Stimulated activated CD8-positive, alpha-beta memory T cell treated with anti-CD3 and anti-CD28 coated beads, Interleukin-7, amount 100 ng/mL, for 48 hours (primary cell): ENCODE measurements around the gene DPM3.
"Not testable (repeated sequence)": the region's sequence is repeated elsewhere in the genome, so short reads cannot be mapped to it uniquely, and the experiment has no call there.

Source experiments
- DNase-seq, 2 donors: peaks; one replicate each; pipeline ENCODE4 v3.0.0-alpha.2; 2020; ENCODE audit warnings: low read depth in 1 of 2; ENCODE audit errors: extremely low read depth in 1 of 2

Gene DPM3

DNA sequence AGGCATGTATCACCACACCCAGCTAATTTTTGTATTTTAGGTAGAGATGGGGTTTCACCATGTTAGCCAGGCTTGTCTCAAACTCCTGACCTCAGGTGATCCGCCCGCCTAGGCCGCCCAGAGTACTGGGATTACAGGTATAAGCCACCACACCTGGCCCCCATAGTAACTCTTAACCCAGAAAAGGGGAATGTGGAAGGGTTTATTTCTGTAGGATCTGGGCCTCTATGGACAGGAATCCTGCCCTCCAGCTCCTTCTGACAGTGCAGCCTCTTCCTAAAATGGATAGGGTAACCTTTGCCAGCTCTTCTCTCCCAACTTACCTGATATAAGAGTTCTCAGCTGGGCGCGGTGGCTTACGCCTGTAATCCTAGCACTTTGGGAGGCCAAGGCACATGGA lies 22.3 kb upstream of the DPM3 start:
- DNase-seq = not testable (repeated sequence)

DNA sequence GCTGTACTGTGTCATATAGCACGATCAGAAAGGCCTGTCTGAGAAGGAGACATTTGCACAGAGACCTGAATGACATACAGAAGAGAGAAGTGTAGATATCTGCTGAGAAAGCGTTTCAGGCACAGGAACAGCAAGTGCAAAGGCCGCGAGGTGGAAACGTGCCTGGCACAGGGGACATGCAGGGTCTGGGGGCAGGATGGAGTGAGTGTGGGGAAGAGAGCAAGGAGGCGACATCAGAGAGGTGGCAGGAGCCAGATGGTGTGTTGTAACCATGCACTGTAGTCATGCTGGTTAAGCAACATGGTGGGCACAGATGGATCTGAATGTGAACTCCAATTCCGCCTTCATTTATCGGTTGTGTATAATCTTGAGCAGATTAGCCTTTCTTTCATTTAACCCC lies 19.8 kb upstream of the DPM3 start:
- no peak for DNase-seq

DNA sequence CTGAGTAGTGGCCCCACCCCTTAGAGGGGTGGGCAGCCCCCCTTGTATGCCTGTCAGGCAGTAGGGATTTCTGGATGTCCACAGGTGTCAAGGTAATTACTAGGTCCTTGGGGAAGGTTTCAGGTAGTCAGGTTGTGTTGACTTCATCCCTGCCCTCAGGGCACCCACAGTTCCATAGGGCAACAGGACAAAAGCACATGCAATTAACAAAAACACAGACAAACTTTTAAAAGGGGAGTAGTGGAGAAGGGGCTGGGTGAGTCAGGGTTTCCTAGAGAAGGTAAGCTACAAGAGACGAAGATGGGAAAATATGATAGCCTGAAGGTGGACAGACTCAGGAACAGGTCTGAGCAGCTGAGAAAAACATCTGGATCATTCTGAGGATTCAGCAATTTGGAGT lies 18.7 kb upstream of the DPM3 start:
- no peak for DNase-seq

DNA sequence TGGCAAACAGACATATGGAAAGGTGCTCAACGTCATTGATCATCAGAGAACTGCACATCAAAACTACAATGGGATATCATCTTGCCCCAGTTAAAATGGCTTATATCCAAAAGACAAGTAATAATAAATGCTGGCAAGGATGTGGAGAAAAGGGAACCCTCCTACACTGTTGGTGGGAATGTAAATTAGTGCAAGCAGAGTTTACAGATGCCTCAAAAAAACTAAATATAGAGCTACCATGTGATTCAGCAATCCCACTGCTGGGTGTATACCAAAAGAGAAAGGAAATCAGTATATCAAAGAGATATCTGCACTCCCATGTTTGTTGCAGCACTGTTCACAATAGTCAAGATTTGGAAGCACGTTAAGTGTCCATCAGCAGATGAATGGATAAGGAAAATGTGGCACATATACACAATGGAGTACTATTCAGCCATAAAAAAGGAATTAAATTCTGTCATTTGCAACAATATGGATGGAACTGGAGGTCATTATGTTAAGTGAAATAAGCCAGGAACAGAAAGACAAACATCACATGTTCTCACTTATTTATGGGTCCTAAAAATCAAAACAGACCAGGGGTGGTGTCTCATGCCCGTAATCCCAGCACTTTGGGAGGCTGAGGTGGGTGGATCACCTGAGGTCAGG lies 15.8 kb upstream of the DPM3 start:
- DNase-seq = not testable (repeated sequence)

DNA sequence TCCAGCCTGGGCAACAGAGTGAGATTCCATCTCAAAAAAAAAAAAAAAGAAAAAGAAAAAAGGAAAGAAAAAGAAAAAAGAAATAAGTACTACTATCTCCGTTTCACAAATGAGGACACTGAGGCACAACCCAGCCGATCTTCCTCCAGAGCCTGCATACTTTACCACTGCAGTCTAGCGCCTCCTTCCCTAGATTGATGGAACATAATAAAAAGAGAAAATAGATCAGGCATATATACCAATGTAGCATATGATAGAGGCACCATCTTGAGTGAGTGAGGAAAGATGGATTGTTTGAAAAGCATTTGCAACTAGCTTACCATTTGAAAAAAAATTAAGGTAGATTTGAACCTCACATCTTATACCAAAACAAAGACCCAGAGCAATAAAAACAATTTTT lies 5.2 kb upstream of the DPM3 start:
- no peak for DNase-seq

DNA sequence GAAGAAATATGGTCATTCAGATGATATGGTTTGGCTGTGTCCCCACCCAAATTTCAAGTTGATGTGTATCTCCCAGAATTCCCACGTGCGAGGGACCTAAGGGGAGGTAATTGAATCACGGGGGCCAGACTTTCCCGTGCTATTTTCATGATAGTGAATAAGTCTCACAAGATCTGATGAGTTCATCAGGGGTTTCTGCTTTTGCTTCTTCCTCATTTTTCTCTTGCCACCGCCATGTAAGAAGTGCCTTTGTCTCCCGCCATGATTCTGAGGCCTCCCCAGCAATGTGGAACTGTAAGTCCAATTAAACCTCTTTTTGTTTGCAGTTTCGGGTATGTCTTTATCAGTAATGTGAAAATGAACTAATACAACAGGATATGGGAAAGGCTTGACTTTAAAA lies 1.4 kb upstream of the DPM3 start:
- DNase-seq = no peak

DNA sequence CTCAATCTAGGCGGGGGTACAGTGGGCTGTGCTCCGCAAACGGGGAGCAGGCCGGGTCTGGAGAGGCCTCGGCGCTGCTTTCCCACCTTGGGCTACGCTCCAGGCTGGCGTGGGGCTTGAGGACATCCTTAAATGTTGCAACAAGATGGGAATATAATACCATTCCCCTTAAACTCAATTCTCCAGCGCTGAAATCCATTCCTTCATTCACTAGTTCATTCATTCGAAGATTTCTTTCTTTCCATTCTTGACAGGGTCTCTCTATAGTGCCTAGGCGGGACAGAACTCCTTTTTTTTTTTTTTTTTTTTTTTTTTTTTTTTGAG lies 261 bp upstream of the DPM3 start:
- DNase-seq = no peak

DNA sequence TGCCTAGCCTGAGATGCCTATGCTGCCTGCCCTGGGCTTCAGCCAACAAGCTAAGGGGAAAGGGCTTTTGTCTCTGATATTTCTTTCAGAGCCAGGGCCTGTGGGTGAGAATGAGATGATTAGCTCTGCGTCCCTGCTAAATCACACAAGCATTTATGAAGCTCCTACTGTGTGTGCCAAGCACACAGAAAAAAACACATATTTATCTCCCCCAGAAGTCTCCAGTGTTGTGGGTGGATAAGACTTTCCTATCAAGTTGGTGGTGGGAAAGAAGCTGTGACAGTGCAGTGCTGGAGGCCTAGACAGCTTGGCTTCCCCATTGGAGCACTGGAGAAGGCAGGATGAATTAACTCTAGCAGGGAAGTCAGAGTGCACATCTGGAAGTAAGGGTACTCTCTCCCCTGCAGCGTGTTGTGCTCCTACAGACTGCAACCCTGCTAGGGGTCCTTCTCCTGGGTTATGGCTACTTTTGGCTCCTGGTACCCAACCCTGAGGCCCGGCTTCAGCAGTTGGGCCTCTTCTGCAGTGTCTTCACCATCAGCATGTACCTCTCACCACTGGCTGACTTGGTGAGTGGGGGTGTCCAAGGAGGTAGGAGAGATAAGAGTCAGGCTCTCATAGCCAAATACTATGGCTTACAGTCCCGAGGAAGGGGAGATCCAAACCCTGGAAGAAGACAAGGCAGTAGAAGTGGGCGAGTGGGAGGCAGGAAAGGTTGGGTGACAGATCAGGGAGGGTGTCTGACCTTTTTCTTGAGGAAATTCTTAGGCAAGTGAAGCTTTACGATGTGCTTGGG lies 3.0 kb downstream of the DPM3 start:
- DNase-seq = no peak

DNA sequence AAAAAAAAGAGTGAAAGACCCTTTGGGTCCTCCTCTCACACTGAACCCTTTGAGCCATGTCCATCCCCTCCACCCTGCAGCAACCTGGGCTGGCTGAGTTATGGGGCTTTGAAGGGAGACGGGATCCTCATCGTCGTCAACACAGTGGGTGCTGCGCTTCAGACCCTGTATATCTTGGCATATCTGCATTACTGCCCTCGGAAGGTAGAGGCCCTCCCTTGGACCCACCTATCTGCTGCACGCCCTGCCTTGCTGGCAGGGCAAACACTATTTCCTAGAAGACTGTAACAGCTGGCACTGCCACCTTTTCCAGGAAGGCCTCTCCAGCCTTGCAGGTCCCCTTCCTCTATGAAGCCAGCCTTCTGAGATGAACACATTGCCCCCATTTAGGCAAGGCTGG lies 3.6 kb downstream of the DPM3 start:
- DNase-seq = no peak

DNA sequence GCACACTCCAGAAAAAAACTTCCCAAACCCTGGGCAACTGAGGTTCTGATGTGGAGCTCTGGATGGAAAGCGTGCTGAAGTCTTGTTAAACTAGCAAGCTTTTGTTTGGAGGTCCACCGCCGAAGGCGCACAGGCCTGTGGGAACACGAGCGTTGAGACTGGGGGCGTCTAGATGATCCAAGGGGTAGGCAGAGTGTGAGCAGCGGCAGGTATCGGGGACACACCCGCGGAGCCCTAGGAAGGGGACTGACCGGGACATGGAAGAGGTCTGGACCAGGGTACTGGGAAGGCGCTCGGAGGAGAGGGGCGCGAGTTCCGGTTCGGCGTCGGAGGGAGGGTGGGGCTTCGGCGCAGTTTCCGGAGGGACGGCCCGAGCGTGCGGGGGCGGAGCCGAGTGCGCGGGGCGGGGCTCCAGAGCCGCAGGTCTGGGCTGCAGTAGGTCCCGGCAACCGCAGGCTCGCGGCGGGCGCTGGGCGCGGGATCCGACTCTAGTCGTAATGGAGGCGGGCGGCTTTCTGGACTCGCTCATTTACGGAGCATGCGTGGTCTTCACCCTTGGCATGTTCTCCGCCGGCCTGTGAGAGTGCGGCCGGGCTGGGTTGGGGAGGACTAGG lies 4.8 kb downstream of the DPM3 start, which contains the start of gene SLC50A1:
Gene SLC50A1, plus strand, starts transcription at position 438 of the 614 bp plus-strand sequence. Its CDS starts 60 bp downstream, at position 498.
- peak; percentile 90 to 92 for DNase-seq

DNA sequence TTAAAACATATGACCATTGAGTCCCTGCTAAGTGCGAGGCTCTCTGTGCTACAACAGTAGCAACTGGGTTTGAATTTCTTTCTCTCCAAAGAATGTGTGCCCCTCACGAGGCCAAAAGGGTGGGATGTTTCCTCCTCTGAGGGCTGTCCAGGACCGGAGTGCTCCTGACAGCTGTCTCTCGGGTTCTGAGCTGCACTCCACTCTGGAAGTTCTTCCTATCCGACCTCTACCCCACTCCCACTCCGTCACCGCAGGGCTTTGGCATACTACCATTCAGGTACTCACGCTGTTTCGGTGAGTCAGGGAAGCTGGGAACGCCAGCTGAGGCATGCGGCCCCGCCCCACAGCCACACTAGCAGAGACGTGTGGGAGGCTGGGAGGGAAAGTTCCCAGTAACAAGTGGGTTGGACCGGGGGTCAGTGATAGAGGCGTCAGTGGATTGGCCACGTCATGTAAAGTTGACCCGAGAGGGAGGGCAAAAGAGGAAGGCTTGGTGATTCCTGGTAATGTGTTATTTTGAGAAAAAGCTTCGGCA lies 5.4 kb downstream of the DPM3 start:
- DNase-seq = peak; percentile 57 to 84

DNA sequence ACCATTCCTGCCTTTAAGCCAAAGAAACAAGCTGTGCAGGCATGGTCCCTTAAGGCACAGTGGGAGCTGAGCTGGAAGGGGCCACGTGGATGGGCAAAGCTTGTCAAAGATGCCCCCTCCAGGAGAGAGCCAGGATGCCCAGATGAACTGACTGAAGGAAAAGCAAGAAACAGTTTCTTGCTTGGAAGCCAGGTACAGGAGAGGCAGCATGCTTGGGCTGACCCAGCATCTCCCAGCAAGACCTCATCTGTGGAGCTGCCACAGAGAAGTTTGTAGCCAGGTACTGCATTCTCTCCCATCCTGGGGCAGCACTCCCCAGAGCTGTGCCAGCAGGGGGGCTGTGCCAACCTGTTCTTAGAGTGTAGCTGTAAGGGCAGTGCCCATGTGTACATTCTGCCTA lies 6.0 kb downstream of the DPM3 start:
- DNase-seq = no peak

DNA sequence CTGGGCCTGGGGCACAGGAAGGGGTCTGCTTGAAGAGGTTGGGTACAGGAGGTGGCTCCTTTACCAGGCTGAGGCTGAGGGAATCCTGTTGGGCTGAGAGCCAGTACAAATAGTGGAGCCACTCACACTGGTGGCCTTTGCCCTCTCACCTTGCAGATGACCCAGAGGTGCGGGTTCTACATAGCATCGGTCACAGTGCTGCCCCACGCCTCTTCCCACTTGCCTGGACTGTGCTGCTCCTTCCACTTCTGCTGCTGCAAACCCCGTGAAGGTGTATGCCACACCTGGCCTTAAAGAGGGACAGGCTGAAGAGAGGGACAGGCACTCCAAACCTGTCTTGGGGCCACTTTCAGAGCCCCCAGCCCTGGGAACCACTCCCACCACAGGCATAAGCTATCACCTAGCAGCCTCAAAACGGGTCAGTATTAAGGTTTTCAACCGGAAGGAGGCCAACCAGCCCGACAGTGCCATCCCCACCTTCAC lies 6.5 kb downstream of the DPM3 start:
- no peak for DNase-seq

DNA sequence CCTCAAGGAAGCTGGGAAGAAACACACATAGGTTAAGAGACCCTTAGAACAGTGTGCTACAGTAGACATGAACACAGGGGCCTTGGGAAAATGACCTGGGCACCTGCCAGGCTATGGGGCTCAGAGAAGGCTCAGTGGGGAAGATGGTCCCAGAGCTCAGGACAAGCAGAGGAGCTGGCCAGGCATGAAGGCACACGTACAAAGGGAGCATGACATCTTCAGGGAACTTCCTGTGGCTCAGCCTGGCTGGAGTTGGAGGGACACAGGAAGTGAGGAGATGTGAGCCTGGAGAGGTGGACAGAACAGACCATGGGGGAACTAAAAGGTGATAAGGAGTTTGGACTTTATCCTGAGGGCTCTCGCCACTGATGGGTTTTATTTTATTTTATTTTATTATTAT lies 8.5 kb downstream of the DPM3 start:
- no peak for DNase-seq

DNA sequence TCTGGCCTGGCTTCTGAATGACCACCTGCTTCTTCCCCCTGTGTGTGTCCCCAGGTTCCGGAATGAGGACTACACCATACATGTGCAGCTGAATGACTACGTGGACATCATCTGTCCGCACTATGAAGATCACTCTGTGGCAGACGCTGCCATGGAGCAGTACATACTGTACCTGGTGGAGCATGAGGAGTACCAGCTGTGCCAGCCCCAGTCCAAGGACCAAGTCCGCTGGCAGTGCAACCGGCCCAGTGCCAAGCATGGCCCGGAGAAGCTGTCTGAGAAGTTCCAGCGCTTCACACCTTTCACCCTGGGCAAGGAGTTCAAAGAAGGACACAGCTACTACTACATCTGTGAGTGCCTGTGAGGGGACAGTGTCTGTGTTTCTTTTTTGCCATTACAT lies 9.0 kb downstream of the DPM3 start:
- DNase-seq = no peak

DNA sequence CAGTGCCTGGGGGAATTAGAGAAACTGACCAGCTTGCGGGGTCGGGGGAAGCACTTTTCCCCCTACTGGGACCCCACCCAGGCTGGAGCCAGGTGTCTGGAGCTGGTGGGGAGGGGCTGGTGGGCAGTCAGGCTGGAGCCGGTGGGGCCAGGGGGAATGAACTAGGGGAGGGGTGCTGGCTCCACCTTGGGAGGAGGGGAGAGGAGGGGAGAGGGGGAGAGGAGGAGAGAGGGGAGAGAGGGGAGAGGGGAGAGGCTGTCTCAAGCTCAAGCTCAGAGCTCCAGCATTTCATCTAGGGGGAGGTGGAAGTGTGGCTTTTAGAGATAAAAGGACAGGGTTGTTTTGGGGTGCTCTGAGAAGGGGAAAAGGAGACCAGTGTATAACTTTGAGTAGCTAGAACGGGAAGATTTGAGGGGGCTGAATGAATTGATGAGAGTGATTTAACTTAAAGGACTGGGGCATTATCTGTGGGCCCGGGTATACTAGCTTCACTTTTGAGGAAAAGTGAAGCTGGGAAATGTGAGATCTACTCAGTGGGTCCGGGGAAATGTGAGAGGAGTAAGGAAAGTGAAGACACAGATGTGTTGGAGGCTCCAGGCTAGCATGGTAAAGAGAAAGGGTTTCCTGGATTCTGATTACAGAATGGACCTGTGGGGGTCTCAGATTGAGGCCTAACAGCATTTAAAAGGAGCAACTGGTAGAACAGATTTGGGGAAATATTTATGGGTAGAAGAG lies 9.9 kb downstream of the DPM3 start:
- no peak for DNase-seq

DNA sequence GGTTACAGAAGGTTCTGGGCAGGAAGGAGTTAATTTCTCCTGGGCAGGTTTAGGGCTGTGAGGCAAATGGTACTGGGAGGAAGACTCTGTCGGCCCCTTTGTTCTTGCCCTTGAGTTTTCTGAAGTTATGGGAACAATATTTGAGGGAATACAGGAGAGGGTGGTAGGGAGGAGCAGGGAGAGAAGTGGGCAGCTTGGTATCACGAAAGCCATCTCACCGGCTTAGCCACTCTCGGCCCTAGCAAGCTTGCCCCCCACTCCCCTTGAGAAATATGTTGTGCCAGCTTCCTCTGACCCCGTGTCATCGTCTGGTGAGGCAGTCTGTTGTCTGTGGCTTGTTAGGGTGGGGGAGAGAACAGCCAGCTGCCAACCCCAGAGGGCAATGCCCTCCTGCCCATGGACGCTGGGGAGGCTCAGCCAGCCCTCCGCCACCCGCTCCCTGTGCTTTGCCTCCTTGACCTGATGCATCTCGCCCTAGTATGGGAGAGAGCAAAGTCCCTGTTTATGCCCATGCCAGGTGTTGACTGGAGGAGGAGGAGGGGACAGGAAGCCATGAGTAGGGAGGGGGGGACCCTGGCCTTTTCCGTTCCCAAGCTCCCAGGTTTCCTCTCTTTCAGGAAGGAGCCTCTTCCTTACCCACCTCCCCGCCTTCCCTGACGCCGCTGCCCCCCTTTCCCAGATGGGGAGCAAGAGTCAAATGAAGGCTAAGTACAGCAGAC lies 11.4 kb downstream of the DPM3 start:
- DNase-seq = no peak

DNA sequence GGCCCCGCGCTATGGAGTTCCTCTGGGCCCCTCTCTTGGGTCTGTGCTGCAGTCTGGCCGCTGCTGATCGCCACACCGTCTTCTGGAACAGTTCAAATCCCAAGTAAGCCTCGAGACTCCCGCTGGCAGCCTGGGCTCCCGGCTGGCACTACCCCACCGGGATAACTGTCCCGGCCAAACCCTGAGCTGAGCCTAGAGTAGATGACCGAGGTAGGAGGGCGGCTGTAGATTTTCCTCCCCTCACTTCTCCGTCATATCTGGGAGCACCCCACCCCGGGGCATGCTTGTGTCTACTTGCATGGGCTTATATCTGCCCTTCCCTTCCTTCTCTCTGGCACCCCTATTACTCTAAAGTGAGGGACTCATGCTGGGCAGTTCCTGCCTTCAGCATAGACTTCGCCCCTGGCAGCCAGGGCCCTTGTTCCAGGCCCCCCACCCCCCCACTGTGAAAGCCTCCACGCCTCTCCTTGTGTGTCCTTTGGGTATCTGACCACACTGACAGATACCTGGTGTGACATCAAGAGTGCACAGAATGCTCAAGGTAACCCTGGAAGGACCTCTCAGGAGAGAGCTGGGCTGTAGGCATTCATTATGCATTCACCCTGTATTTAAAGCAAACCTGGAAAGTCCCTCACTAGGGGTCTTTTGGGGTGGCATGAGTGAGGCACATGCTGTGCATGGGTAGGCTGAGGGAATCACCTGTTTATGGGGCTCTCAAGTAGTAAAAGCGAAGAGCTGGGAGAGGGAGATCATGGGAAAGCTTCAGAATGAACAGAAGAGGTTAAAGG lies 12.2 kb downstream of the DPM3 start:
- DNase-seq = no peak

DNA sequence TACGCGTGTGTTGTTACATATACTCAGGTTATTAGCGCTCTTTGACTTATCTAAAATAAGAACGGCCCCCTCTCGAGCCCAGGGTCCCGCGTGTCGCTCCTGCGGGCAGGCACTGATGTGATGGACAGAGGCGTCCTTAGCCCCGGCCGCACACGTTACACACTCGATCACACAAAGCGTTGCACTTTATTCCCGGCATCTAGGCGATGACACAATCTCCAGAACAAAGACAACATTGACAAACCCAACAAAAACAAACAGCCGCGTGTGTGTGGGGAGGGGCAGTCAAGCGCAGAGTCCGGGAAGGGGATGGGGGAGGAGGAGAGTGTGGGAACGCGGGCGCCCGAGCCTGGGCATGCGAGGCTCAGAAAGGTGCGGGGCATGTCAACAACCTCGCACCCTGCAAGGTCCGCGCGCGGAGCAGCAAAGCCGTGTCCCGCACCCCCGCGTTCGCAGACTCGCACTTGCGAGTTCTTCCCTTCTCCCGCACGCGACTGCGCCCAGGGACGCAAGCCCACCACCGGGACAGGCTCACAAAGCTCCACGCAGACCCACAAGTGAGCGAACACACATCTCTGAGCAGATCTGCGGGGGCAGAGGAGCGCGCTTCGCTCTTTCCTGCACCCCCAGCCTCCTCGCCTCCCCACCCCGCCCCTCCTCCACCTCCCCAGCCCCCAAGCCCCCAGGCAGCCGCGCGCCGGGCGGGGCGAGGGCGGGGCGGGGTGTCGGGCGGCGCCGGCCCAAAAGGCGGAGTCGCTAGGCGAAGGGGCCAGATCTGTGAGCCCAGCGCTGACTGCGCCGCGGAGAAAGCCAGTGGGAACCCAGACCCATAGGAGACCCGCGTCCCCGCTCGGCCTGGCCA lies 13.0 kb downstream of the DPM3 start, which contains the start of gene EFNA1:
Gene EFNA1, plus strand, starts transcription at position 772 of the 862 bp plus-strand sequence. CDS start 102 bp downstream, outside the sequence.
- peak in 1 of 2 donors; percentile 17 for DNase-seq
